GM21576 (cell line): Measurements from ENCODE around the gene ELP1.

Experiments used
- ATAC-seq: cut with Tn5 transposase; IDR thresholded peaks from one replicate; pipeline ENCODE4 v1.9.1; 2021; ENCODE audit warnings: mild to moderate bottlenecking, moderate library complexity; ENCODE audit not compliant: unreplicated experiment

Gene ELP1

DNA sequence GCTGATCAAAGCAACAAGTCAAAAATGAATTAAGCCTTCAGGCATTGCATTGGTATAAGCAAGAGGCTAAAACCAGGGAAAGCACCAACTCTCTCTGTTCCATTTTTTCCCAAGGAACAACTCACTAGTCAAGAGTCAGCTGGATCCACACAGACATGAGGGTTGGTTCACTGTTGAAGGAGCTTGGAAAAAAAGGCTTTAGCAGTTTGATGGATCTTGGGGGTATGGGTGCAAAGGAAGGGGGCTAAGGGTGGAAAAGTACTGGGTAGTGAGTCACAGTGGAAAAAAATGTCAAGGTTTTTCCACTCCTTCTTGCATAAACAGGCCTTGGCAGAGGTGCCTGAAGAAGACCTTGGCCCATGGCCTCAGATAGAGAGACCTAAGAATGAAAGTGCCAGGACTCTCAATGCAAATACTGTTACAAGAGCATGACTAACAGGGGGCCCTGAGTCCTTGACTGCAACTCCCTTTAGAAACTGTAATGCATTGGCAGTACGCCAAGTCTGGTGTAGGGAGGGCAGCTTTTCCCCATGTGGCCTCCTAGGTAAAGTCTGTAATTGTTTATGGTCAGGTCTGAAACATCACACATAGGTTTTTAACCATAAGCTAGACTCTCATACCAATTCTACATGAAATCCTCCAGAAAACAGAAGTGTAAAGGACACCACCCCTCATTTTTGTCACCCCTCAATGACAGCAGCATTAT, 48.1 kb downstream of the ELP1 start:
- peak; percentile 99 for ATAC-seq

GRCh38 chr9:108884701-108885100, 49.2 kb downstream of the ELP1 start:
- no peak for ATAC-seq

DNA sequence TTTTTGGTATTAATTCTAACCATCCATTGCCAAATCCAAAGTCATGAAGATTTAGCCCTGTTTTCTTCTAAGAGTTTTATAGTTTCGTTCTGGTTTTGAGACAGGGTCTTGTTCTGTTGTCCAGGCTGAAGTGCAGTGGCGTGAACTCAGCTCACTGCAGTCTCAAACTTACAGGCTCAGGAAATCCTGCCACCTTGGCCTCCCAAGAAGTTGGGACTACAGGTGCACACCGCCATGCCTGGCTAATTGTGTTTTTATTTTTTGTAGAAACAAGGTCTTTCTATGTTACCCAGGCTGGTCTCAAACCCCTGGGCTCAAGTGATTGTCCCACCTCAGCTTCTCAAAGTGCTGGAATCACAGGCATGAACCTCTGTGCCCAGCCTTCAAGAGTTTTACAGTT, 50.8 kb downstream of the ELP1 start:
- ATAC-seq, result no peak

GRCh38 chr9:108882052-108882888, 51.7 kb downstream of the ELP1 start:
- ATAC-seq, result no peak

DNA sequence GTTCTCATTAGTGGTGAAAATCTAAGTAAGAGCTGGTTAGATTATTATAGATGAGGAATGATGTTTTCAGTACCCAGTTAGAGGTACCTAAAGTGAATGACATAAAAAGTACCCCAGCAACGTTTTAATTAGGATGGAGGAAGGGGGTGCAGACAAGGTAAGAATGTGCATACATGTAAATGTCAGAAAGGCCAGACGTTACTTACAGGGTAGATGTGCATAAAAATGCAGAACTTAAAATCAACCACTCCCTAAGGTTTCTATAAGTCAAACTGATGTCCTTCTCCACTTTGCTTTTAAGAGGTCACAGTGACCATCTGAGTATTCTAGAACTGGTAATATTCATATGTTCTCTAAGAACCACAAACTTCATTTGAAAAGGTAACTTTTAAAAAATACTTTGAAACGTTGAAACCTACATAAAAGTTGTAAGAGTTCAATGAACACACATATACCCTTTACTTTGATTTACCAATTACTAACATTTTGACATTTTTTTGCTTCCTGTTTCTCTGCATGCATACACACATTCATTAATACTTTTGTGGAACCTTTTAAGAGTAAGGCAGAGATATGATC, 53.1 kb downstream of the ELP1 start:
- no peak for ATAC-seq

- no peak for ATAC-seq
These were observed 56.4 kb downstream of the ELP1 start for GRCh38 chr9:108877524-108877923.

DNA sequence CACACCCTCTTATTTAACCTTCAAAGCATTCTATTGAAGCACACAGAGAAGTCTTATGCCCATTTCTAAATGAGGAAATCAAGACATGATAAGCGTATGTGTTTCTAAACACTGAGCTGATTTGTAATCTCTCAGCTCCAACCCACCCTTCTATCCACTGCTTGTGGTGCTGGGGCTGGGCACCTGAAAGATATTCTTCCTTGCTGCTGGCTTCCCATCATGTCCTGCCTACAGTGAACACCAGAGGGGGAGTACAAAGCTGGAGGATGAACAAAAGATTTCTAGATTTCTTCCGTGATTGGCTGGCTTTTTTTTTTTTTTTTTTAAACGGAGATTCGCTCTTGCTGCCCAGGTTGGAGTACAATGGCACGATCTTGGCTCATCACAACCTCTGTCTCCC, 57.5 kb downstream of the ELP1 start:
- ATAC-seq, result no peak

GRCh38 chr9:108874058-108874788, 59.7 kb downstream of the ELP1 start:
- no peak for ATAC-seq

GRCh38 chr9:108869092-108869725, 64.7 kb downstream of the ELP1 start:
- no peak for ATAC-seq

- no peak for ATAC-seq
These were observed 66.1 kb downstream of the ELP1 start for GRCh38 chr9:108867829-108868228.

- ATAC-seq, result no peak
These were observed 66.8 kb downstream of the ELP1 start for GRCh38 chr9:108867116-108867515.

DNA sequence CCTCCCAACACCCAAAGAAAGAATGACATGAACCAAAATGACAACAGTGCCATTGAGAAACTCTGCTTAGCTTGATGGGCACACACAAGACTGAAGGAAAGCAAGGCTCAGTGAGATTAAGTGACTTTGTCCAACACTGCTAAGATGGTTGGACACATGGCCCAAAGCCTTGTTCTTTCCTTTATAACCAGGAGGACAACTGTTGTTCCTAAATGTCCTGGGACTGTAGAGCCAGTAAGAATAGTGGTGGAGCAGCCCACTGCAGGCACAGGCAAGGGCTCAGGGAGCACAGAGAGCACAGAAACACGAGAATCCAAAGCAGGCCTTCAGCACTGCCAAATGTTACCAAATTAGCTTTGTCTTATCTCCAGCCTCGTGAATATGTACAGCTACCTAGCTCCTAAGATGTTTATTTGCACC, 67.9 kb downstream of the ELP1 start:
- no peak for ATAC-seq

GRCh38 chr9:108865037-108865436, 68.9 kb downstream of the ELP1 start:
- ATAC-seq, result no peak

GRCh38 chr9:108864446-108864845, 69.5 kb downstream of the ELP1 start:
- no peak for ATAC-seq

GRCh38 chr9:108863891-108864290, 70.0 kb downstream of the ELP1 start:
- no peak for ATAC-seq

GRCh38 chr9:108861997-108862396, 71.9 kb downstream of the ELP1 start, which contains the start of gene ACTL7A:
Gene ACTL7A, plus strand, starts transcription at chr9:108862266. Its CDS starts 57 bp downstream, at chr9:108862323.
- ATAC-seq, result no peak

DNA sequence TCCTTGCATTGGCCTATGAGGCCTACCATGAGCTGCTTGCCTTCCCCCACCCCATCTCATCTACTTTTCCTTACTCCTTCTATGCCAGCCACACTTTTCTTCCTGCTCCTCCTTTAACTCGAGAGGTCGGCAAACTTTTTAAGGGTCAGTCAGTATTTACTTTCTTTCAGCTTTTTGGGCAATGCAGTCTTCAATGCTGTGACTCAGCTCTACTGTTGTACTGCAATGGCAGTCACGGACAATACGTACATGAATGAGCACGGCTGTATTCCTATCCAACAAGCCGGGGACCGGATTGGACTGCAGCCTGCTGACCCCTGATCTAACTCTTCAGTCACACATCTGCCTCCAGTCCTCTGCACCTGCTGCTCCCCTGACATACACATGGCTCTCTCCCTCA, 72.5 kb downstream of the ELP1 start:
- no peak for ATAC-seq

DNA sequence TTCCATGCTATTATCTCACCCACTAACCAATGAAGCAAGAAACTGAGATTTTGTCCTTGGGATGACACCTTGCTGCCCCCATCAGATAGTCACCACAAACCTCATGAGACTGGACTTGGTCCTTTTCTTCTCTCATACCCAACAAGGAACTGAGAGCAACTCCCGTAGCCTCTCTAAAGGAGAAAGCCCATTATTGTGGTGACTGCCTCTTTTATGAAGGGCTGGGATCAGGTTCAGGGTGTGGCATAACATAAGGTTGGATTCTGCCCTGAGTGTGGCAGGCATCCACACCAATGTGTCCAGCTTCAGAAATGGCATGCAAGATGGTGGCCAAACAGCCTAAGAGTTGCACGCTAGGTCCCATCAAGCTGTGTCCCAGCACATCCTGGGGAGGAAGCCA, 73.2 kb downstream of the ELP1 start:
- ATAC-seq, result no peak

DNA sequence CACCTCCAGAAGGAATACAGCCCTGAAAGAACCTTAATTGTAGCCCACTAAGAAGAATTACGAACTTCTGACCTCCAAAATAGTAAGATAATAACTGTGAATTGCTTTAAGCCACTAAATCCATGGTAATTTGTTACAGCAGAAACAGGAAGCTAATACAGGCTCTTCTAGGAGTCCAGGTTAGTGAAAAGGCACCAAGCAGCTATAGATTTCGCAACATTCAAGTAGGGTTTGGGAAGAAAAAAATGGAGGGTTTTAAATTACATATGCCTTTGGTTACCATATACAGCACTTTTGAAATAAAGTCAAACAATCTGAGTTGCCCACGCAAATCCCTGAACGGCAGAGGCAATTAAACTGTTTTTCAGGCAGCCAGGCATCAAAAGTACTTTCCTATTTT, 73.6 kb downstream of the ELP1 start:
- no peak for ATAC-seq

DNA sequence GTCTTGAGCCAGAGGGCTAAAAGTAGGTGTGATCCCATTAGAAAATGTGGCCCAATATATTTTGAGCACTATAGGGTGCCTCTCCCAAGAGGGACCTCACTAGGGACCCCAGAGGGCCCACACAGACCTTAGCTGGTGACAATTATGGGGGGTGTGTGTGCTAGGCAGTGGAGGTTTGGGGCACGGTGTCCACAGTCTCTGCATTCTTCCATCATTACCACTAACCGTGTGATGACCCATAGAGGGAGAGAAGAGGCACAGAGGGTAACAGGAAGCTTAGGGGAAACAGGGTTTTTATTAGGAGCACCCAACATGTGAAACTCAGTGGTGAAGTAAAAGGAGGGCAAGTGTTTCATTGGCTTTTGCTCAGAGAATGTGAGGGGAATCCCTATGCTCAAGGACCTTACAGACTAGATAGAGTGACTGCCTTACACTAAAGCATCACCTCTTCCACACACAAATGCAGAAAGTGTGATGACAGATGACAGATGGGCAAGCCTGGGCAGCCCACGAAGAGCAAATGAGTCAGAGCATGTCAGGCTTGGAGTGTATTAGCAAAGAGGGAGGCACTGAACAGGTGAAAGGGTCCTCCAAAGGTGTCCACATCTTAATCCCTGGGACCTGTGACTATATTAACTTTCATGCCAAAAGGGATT, 74.3 kb downstream of the ELP1 start:
- ATAC-seq, result peak; percentile 54
